ENCODE measurements around the gene SHC3. TPM values are rescaled to one million over a fixed set of nuclear protein-coding genes. Genes with fewer than 3 reads are reported as not detected.
"Not testable (repeated sequence)": the region's sequence is repeated elsewhere in the genome, so short reads cannot be mapped to it uniquely, and the experiment has no call there.

Gene SHC3
- total RNA-seq, 1 donor from 2014 or later, result 0.96 TPM

DNA sequence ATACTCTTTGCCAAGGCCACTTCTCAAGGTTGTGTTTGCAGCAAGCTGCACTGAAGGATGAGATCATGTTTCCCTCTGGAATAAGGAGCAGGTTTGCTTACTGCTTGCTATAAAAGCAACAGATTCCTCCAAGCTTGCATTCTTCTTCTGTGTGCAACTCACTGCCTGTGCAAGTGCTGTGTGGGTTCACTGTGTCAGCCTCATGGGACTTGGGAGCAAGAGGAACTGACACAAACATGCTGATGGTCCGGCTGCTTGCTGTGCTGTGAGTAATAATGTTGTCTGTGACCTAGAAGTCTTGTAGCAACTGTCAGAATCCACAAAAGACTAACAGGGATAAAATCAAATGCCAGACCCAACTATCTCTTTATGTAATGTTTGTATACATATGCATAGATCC, 33.6 kb upstream of the SHC3 start:
- intact Hi-C loops (cut with micrococcal nuclease), result no loop called here
- Histone ChIP-seq H3K4me1 (no peaks in the 10 kb centered on the region), H3K27me3 (ENCODE audit: low read depth) (no peaks in the 10 kb centered on the region), H3K27ac (replicated peaks) (no peak overlapping the region), H3K4me3 (no peak overlapping the region), H3K36me3 (no peaks in the 10 kb centered on the region), H3K9me3 (replicated peaks) (peaks cover 12% of the 10 kb centered on the region)
- TF ChIP-seq, protein P1, sequence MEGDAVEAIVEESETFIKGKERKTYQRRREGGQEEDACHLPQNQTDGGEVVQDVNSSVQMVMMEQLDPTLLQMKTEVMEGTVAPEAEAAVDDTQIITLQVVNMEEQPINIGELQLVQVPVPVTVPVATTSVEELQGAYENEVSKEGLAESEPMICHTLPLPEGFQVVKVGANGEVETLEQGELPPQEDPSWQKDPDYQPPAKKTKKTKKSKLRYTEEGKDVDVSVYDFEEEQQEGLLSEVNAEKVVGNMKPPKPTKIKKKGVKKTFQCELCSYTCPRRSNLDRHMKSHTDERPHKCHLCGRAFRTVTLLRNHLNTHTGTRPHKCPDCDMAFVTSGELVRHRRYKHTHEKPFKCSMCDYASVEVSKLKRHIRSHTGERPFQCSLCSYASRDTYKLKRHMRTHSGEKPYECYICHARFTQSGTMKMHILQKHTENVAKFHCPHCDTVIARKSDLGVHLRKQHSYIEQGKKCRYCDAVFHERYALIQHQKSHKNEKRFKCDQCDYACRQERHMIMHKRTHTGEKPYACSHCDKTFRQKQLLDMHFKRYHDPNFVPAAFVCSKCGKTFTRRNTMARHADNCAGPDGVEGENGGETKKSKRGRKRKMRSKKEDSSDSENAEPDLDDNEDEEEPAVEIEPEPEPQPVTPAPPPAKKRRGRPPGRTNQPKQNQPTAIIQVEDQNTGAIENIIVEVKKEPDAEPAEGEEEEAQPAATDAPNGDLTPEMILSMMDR (IDR thresholded peaks at IDR 0.05; ENCODE audit: borderline replicate concordance), result no peak
- no peak for DNase-seq

DNA sequence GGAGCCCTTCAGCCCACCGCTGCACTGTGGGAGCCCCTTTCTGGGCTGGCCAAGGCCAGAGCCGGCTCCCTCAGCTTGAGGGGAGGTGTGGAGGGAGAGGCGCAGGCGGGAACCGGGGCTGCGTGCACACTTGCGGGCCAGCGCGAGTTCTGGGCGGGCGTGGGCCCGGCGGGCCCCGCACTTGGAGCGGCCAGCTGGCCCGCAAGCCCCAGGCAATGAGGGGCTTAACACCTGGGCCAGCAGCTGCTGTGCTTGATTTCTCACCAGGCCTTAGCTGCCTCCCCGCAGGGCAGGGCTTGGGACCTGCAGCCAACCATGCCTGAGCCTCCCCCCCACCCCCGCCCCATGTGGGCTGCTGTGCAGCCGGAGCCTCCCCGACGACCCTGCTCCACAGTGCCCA, 30.7 kb upstream of the SHC3 start:
- intact Hi-C loops (cut with micrococcal nuclease); DNase-seq; H3K4me3 ChIP-seq; H3K27me3 ChIP-seq (ENCODE audit: low read depth); H3K36me3 ChIP-seq; H3K4me1 ChIP-seq; H3K27ac ChIP-seq (replicated peaks): not testable (repeated sequence)
- H3K9me3 ChIP-seq (replicated peaks), result peaks cover 12% of the 10 kb centered on the region

DNA sequence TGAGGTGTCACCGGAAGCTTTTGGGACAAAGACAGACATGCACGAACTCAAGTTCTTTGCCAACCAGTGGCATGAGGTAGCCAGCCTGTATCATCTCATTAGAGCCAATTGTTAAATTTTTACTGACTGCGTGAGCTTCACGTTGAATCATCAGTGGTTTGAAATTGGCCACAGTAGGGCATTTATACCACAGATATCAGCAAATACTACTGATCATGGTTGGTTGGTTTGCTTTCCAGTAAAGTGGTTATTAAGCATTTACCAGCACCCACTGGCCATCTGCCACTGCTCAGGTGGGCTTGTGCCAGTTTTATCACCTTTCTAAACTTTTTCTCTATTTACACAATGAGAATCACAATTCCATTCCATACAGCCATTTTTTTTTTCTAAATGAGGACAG, 28.4 kb upstream of the SHC3 start:
- H3K27ac ChIP-seq (replicated peaks), result no peak overlapping the region
- intact Hi-C loops (cut with micrococcal nuclease), result no loop called here
- no peaks in the 10 kb centered on the region for H3K36me3 ChIP-seq
- TF ChIP-seq, protein P1 (IDR thresholded peaks at IDR 0.05; ENCODE audit: borderline replicate concordance), result no peak
- H3K27me3 ChIP-seq (ENCODE audit: low read depth), result no peaks in the 10 kb centered on the region
- H3K9me3 ChIP-seq (replicated peaks), result peaks cover 4% of the 10 kb centered on the region
- DNase-seq, result no peak
- H3K4me3 ChIP-seq, result no peak overlapping the region
- no peaks in the 10 kb centered on the region for H3K4me1 ChIP-seq

DNA sequence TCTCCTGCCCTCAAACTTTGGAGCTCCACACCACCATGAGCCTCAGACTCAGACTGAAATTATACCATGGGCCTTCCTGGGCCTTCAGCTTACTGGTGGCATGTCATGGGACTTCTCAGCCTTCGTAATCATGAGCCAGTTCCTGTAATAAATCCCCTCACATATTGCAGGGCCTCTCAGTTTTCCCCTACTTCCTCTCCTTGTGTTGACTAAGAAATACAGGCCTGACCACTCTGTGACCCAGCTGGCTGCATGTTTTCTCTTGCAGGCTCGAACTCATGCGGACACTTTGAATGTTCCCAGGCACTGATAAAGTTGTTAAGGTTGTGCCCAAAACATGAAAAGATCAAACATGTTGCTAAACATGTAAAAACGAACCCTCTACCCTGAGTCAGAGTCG, 26.2 kb upstream of the SHC3 start:
- no peak for DNase-seq

DNA sequence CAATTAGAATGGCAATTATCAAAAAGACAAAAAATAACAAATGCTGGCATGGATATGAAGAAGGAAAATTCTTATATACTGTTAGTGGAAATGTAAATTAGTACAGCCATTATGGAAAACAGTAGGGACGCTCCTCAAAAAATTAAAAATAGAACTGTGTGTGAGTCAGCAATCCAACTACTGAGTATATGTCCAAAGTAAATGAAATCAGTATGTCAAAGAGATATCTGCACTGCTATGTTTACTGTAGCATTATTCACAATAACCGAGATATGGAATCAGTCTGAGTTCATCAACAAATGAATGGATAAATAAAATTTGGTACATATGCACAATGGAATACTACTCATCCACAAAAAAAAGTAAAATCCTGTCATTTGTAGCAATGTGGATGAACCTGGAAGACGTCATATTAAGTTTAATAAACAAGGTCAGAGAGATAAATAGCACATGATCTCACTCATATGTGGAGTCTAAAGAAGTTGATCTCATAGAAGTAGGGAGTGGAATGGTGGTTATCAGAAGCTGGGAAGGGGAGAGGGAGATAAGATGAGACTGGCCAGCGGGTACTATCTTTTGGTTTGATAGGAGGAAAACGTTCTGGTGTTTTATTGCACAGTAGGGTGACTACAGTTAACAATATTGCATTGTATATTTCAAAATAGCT, 16.6 kb upstream of the SHC3 start:
- DNase-seq, result no peak
- Histone ChIP-seq H3K27me3 (ENCODE audit: low read depth) (no peaks in the 10 kb centered on the region), H3K27ac (replicated peaks) (no peak overlapping the region), H3K4me3 (no peak overlapping the region), H3K36me3 (no peaks in the 10 kb centered on the region), H3K4me1 (no peaks in the 10 kb centered on the region), H3K9me3 (replicated peaks) (peaks cover 51% of the 10 kb centered on the region)
- TF ChIP-seq, protein P1 (IDR thresholded peaks at IDR 0.05; ENCODE audit: borderline replicate concordance), result no peak
- intact Hi-C loops (cut with micrococcal nuclease), result no loop called here

More for the DNA sequence above, 26.2 kb upstream of the SHC3 start:
- intact Hi-C loops (cut with micrococcal nuclease), result no loop called here
- Histone ChIP-seq H3K27me3 (ENCODE audit: low read depth) (no peaks in the 10 kb centered on the region), H3K27ac (replicated peaks) (no peak overlapping the region), H3K36me3 (no peaks in the 10 kb centered on the region), H3K4me1 (no peaks in the 10 kb centered on the region), H3K9me3 (replicated peaks) (peaks cover 6% of the 10 kb centered on the region), H3K4me3 (no peak overlapping the region)
- TF ChIP-seq, protein P1 (IDR thresholded peaks at IDR 0.05; ENCODE audit: borderline replicate concordance), result no peak

DNA sequence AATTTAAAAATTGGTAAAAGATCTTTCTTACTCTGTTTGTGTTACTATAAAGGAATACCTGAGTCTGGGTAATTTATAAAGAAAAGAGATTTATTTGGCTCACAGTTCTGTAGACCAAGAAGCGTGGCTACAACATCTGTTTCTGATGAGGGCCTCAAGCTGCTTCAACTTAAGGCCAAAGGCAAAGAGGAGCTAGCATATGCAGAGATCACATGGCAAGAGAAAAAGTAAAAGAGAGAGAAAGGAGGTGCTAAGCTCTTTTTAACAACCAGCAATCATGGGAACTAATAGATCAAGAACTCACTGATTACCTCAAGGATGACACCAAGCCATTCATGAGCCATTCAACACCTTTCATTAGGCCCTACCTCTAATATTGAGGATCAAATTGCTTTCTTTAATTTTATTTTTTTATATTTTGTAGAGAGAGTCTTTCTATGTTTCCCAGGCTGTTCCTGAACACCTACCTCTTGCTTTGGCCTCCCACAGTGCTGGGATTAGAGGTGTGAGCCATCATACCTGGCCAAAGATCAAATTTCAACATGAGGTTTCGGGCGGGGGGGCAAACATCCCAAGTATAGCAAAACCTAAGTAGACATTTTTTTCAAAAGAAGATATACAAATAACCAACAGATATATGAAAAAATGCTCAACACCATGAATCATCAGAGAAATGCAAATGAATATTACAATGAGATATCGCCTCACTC, 16.0 kb upstream of the SHC3 start:
- H3K36me3 ChIP-seq, result no peaks in the 10 kb centered on the region
- TF ChIP-seq, protein P1 (IDR thresholded peaks at IDR 0.05; ENCODE audit: borderline replicate concordance), result no peak
- H3K4me1 ChIP-seq, result no peaks in the 10 kb centered on the region
- H3K9me3 ChIP-seq (replicated peaks), result peaks cover 51% of the 10 kb centered on the region
- no peak for DNase-seq
- intact Hi-C loops (cut with micrococcal nuclease), result no loop called here
- no peak overlapping the region for H3K4me3 ChIP-seq
- H3K27me3 ChIP-seq (ENCODE audit: low read depth), result no peaks in the 10 kb centered on the region
- H3K27ac ChIP-seq (replicated peaks), result no peak overlapping the region
